NCI-H146 (cell line): ENCODE measurements around the gene C16orf95.
"Not testable (repeated sequence)": the region's sequence is repeated elsewhere in the genome, so short reads cannot be mapped to it uniquely, and the experiment has no call there.

Experiments
- DNase-seq: peaks from one replicate; lab custom pipeline; 2025; lab: John Stamatoyannopoulos, UW

Gene C16orf95, protein sequence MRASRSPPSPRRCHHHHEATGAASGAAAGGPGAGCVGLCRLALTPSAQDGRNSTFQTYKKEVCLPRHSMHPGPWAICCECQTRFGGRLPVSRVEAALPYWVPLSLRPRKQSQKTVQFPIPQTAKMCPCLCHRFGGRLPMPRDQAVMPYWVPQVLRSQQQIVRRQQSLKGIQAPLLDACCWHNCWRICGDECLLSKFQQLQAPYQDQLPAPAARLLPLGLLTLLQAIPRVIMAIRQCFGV

DNA sequence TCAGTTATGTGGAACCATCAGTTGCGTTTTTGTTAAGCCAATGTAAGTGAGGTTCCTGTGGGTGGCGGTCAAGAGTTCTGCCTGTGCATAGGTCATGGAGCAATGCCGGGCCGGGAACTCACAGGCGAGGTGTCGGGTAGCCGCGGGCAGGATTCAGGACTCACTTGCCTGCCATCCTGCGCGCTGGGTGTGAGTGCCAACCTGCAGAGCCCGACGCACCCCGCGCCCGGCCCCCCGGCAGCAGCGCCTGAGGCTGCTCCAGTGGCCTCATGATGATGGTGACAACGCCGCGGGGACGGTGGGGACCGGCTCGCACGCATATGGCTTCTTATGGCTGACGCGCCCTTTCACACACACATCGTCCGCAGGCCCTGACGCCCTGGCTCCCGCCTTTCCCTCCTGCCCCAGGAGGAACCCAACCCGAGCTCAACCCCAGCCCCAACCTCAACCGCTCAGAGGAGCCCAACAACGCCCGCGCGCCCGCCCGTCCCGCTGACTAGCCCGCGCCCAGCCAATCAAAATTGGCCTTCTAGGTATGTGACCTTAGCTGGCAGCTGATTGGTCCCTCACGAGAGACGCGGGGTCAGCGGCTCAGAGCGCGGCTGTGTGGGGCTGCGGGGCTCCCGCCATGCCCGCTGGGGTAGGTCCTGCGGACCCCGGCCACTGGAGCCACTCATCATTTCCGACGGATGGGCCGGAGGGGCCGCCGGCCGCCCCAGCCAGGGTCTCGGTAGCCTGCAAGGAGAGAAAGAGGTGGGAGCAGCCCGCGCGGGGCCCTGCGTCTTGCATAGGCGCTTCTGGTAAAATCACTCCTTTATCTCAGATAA lies at the start of gene C16orf95:
TSS of gene C16orf95 (minus strand) at position 470 of the 827 bp plus-strand sequence. CDS start at position 320, 150 bp downstream.
- DNase-seq: peak; percentile 90

DNA sequence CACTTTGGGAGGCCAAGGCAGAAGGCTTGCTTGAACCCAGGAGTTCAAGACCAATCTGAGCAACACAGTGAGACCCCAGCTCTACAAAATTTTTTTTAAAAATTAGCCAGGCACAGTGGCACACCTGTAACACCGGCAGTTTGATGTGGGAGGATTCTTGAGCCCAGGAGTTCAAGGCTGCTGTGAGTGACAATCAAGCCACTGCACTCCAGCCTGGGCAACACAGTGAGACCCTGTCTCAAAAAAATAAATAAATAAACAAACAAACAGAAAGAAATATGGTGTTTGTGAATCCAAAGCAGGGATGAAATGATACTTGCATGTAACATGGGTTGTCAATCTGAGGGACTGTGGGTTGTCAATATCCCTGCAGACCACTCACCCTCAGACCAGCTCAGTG lies 49.7 kb upstream of the C16orf95 start:
- no peak for DNase-seq

DNA sequence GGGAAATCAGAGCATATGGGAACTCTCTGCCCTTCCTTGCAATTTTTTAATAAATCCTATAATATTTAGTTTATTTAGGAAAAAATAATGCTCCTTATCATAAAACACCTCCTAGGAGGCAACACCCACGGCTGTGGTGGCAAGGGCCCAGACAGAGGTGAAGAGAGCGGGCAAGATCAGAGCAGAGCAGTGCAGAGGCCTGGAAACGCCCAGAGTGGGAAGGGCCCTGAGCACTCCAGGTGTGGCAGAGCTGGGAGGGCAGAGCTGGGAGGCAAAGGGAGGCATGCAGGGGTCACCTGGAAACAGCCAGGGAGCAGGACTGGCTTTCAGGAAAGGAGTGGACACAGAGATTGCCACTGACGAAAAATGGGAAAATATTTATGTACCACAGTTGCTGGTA lies 49.1 kb upstream of the C16orf95 start:
- DNase-seq: no peak

DNA sequence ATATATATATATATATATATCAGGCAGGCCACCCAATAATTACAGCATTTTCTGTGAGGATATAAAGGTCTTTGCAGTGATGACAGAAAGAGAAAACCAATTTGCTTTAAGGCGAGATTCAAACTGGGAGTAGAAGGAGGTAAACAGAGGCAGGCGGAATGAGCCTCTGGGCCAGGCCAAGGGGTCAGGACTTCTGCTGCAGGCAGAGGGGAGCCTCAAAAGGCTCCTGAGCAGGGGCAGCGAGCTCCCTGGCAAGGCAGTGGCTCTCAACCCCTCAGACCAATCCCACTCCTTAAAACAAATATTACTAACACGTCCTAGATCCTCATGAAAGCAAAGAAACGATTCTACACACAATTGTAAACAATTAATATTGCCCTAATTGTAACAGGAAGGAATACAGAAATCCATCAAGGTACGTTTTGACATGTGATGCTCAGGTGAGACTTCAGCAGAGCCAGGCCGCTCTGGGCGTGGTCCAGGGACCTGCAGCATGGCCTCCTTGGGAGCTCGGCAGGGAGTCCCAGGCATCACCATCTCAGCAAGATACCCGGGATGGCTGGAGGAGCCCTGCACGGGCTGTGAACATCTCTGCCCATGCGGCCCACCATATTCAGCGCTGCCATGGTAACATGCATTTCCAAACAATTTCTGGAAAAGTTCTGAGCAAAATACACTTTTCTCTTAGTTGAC lies 48.0 kb upstream of the C16orf95 start:
- DNase-seq: no peak

DNA sequence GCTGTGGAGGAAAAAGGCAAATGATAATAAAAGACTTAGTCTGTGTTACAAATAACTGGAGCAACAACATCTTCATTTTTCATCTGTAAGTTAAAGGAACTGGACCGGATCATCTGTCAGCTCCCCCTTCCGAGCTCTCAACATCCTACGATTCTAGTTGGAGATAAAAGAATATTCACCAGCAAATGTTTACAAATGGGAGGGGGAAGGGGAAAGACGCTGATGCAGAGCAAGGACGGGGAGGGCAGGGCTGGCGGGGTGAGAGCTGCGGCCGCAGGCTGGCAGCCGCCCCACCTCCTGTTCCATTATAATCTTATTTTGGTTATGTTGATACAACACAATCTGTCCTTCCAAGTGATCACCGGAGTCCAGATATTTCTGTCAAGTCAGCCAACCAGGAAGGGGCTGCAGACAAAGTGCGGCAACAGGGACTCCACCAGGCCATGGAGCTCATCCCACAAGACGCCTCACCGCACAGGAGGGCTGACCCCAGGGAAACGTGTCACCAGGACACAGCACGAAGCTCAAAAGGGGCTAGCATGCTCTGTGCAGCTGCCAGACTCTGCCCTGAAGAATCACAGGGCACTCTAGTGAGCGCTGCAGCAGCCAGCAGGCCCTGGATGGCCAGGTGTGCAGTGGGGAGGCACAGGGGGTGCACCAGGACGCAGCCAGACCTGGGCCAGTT lies 46.7 kb upstream of the C16orf95 start:
- DNase-seq: no peak

GRCh38 chr16:87362828-87363559 lies 45.8 kb upstream of the C16orf95 start:
- not testable (repeated sequence) for DNase-seq

- no peak for DNase-seq
Observed at GRCh38 chr16:87361916-87362619, 44.9 kb upstream of the C16orf95 start.

DNA sequence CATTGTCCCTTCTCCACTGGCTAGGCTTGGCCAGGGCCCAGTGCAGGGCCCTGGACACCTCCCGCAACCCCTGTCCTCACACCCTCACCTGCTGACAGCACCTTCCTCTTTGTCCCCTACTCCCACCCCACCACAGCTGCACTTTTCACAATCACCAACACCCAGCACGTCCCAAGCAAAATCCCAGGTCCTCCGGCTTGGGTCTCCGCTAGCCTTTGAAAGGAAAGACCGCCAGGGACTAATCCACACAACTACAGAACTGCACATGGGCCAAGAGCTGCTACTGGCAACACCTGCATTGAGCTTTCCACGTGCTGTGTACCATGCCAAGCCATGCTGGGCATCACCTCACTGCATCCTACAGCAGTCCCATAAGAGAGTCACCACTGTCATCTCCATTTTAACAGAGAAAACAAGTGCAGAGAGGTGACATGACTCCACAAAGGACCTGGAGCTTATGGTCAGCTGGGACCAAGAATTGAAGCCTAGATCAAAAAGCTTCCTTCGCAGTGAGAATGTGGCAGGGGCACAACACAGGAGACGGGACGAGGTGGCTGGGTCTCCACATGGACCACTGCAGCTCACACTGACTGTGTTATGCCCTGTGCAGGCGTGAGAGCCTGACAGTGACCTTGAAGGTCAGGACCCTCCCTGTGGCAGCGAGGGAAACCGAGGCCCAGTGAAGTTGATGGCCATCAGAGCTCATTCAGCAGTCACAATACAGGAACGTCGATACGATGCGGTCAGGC lies 43.8 kb upstream of the C16orf95 start:
- DNase-seq: no peak

DNA sequence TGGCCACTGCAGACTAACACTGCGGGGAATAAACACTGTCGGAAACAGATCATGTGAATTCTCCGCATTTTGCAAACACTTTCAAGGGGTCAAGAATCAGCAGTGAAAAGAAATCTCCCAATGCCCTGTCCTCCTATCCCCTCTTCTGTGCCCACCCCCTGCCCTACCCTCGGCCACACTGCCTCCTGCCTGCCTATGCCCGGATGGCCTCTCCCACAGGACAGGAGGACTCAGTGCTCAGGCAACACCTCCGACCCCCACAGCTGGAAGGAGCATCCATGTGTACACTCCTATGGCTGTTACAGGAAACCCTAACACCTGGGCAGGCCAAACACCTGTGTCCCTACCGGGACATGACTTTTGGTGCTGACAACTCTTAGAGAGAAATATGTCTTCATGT lies 41.9 kb upstream of the C16orf95 start:
- no peak for DNase-seq

- DNase-seq: no peak
Observed at GRCh38 chr16:87358696-87359095, 41.5 kb upstream of the C16orf95 start.

DNA sequence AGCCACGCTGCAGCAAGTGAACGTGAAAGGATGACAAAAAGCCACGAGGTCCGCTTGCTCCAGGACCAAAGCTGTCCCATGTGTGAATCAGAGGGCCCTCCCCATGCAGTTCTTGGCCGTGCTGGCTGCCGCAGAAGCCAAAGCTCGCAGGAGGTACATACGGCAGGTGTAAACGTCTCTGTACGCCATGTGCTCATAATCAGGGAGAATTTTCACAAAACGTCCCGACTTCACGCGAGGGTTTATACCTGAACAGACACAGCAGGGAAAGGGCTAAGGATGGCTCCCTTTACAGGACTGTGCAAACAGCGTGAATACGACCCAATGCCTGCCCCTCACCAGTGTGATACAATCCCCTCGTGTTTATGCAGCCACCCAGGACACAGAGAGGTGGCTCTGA lies 41.1 kb upstream of the C16orf95 start:
- no peak for DNase-seq

- no peak for DNase-seq
Observed at GRCh38 chr16:87356491-87356853, 39.3 kb upstream of the C16orf95 start.

GRCh38 chr16:87353613-87354012 lies 36.4 kb upstream of the C16orf95 start:
- no peak for DNase-seq

DNA sequence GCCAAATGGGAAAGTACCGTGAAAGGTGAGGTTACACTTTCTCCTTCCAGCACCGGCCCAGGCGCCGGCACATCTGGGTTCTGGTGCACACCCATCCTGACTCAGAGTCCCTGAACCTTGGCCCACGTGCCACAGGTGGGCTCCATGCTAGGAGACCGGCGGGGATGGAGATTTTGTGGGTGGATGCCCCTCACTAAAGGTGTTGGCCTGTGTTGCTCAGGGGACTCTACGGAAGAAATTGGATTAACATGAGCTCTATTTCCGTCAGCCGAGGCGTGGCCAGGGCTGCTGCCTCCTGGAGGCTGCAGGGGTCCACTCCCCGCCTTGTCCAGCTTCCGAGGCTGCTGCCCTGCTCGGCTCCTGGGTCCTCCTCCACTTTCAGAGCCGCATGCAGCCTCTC lies 35.6 kb upstream of the C16orf95 start:
- no peak for DNase-seq

- DNase-seq: no peak
Observed at GRCh38 chr16:87351320-87351698, 34.1 kb upstream of the C16orf95 start.

- no peak for DNase-seq
Observed at GRCh38 chr16:87350681-87351319, 33.6 kb upstream of the C16orf95 start.

- DNase-seq: no peak
Observed at GRCh38 chr16:87350031-87350430, 32.8 kb upstream of the C16orf95 start.

DNA sequence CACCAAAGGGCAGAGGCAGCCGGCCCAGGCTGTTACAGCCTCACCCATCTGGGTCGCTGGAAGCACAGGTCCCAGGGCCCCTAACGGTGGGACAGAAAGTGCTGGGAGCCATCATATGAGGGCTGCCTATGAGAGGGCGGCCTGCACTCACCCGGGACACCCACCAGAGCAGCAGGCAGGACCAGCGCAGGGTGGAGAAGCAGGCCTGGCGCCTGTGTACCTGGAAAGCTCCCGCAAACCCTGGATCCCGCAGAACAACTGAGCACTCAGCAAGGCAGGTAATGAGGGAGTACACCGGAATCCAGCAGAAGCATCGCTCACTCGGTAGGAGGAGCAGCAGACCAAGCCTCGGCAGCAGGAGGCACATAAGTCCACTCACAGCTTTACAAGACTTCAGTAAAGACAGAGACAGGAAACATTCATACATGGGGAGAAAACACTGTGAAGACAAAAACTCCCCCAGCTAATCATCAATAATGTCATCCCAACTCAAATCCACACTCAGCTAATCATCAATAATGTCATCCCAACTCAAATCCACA lies 31.5 kb upstream of the C16orf95 start:
- DNase-seq: no peak

DNA sequence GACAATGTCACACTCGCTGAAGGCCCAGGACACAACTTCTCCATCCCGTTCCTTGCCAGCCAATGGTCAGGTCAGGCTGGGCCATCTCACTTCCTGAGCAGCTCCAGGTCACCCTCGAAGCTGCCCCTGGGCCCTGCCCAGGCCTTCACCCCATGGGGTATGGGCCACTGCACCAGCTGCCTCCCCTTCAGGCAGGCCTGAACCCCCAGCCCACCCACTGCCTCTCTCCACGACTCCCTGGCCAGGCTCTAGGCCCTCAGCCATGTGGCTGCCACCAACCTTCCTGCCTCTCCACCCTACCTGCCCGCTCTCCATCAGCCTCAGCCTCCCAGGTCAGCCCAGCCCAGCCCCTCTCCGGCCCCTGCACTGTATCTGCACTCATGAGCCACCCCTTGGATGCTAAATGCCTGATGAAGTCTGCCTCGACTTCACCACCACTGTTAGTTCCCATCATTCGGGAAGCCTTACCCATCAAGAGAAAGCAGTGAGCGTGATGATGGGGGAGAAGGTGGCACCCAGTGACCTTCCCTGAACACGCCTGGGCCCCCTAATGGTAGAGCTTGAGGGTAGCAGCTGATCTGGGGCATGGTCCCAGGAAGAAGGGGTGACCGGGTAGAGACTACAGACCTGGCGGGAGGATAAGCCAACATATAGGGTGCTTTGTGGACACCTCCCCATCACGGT lies 30.9 kb upstream of the C16orf95 start:
- DNase-seq: no peak
